PC-3 (cell line): ENCODE results near the gene SEC62.

ENCODE experiments used
- EZH2 ChIP-seq: fragments of 300-600 bp; sonication (generic); IDR thresholded peaks from one replicate; pipeline ENCODE4 v1.6.1; 2017; ENCODE audit warnings: antibody characterized with exemption, mild to moderate bottlenecking, low read length; ENCODE audit not compliant: unreplicated experiment
- EZH2phosphoT487 ChIP-seq: fragments of 300-600 bp; sonication (generic); IDR thresholded peaks from 2 replicates; pipeline ENCODE4 v1.6.1; 2018; ENCODE audit warnings: mild to moderate bottlenecking, antibody characterized with exemption, low read length, borderline replicate concordance
- TF ChIP-seq, protein P1 (sequence below): fragments of 300-600 bp; sonication (generic); conservative IDR thresholded peaks from 2 replicates; pipeline ENCODE4 v1.5.1; 2017; ENCODE audit warnings: antibody characterized with exemption, low read depth, mild to moderate bottlenecking, low read length

DNA sequence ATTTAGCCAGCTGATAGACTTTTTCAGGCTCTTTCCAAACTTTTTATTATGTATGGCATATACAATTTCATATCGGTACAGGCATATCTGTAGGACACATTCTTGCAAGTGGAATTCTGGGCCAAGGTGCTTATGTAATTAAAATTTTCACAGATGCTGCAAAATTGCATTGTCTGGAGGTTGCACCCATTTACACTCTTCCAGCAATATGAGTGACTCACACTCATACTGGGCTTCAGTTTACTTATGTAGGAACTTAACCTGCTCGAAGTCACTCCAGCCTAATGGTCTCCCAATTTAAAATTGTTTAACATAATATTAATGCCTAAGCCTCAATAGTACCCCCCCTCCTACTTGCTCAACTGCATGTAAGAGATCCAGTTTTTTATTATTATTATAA, 11.2 kb upstream of the SEC62 start:
- TF ChIP-seq, protein P1, sequence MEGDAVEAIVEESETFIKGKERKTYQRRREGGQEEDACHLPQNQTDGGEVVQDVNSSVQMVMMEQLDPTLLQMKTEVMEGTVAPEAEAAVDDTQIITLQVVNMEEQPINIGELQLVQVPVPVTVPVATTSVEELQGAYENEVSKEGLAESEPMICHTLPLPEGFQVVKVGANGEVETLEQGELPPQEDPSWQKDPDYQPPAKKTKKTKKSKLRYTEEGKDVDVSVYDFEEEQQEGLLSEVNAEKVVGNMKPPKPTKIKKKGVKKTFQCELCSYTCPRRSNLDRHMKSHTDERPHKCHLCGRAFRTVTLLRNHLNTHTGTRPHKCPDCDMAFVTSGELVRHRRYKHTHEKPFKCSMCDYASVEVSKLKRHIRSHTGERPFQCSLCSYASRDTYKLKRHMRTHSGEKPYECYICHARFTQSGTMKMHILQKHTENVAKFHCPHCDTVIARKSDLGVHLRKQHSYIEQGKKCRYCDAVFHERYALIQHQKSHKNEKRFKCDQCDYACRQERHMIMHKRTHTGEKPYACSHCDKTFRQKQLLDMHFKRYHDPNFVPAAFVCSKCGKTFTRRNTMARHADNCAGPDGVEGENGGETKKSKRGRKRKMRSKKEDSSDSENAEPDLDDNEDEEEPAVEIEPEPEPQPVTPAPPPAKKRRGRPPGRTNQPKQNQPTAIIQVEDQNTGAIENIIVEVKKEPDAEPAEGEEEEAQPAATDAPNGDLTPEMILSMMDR, result no peak
- TF ChIP-seq EZH2 (no peak), EZH2phosphoT487 (no peak)
